NK-92 (cell line): ENCODE results near the gene PSMD5.

Source experiments
- DNase-seq: peaks from one replicate; lab custom pipeline; 2025; ENCODE audit not compliant: unreplicated experiment; lab: John Stamatoyannopoulos, UW

PSMD5 gene

DNA sequence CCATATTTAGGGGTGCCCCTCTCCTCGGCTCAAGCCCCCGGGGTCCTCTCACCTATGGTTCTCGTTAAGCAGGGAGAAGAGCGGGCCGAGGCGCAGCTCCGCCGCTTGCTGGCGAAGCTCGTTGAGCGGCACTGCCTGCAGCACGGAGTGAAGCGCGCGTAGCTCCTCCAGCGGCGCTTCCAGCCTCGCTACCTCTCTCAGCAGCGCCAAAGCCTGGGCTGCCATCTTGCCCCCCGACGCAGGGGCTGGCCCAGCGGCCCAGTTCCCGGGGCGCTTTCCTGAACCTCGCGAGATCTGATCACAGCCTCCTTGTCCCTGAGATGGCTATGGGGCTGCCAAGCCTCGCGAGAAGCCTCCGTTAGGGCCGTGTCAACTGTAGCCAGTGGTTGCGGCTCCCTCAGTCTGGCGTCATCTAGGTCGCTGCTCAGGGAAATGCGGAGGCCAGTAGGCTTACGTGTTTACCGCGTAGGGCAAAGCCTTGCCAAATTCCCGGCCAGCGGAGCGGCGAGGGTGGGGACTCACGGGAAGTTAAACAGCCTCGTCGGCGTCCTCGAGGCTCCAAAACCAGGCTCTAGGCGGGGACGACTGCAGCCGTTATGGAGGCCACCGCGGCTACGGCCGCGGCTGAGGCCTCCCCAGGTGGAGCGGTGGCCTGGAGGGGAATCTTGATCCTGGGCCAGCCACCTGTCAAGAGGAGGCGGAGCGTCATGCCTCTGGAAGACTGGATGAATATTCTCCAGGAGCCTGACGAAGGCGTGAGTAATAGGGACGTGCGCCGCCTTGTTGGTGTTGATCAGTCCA is at the start of gene PSMD5:
PSMD5 (minus strand) TSS at position 238 of the 801 bp plus-strand sequence; CDS start at position 225, 13 bp downstream.
- DNase-seq: peak; percentile 84

DNA sequence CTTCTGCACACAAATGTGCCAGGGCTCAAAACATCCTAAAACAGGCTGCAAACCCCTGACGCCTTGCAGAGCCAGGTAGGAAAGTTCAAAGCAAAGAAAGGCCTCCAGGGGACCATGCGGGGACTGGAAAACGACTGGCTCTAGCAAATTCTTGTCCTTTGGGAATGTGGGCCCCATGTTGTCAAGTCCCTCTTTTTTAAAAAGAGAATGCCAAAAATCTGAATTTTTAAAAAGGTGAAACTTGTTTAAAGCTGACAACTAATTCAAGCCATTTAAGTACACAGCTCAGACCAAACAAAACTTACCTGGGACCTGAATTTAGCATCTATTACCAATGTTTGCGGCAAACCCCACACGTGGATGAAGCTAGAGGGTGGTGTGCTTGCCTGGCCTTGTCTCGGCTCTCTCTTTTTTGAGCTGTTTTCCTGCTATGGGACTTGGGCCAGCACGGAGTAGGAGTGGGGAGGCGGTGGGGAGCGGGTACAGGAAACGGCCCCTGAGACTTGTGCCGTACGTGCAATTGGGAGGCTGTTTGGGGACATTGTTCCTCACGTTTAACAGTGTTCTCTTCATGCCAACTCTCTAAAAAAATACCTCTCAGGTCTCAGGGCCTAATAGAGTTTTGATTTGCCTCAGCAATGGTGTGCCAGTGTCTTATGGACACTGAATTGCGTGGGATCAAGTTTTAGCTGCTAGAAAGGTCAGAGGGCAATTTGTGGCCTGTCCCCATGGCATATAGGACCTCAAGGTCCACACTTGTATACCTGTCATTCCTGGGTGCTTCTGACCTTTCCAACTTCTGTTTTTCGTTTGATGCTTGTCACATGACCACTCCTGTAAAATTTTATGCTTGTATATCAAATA is 49.4 kb upstream of the PSMD5 start:
- no peak for DNase-seq

DNA sequence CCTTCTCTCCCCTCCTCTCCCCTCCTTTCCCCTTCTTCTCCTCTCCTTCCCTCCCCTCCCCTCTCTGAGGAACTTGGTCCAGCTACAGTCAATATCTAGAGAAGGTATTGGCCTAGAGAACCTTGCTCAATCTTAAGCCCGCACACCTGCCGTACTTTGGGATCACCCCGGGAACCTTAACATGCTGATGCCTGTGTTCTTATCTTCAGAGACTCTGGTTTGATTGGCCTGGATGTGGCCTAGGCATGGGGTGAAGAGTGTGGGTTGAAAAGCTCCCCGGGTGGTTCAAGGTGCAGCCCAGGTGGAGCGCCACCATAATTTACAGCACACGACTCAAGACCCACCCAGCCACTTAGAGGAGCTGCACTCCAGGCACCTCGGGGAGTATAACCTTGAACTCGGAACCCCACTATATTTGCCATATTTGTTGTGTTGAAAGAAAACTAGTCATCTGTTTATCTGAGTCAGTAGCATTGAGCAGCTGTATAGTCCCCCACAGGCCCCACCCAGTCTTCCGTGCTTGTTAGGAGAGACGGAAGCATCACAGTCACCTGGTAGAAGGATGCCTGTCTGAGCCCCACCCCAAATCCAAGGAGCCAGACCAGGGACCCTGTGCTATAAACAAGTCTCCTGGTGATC is 48.6 kb upstream of the PSMD5 start:
- no peak for DNase-seq

DNA sequence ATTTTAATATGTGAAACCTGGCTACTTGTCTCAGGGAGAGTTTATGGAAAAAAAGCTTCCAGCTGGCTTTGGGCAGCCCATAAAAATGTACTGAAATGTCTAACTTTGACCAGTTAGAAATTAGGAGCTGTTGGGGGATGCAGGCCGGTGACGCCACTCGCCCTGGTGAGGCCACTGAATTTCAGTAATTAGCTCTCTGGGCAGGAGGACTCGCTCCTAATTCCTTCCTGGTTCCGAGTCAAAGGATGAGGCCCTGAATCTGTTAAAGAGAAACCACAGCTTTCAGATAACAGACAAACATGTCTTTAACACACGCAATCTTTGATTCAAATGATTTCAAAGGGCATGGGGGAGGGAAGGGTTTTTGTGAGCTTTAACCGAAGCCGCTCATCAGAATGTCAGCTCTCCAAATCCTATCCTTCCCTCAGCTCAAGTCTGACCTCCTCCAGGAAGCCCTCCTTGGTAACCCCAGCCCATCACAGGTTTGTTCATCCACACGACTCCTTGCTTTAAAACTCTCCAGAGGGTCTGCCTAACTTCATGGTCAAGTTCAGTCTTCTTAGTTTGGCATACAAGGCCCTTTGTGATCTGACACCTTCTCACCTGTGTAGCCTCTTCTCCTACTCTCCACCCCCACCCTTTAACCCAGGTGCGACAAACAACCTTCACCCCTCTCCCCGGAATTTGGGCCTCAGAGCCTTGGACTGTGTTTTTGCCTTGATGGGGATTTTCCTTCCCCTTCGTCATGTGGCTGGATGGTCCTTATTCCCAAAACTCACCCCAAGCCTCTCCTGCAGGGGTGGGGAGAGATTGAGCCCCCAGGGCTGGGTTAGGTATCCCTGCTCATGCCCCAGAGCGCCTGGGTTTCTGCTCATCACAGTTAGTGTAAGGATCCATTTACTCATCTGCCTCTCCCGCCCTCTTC is 47.9 kb upstream of the PSMD5 start:
- DNase-seq: no peak

DNA sequence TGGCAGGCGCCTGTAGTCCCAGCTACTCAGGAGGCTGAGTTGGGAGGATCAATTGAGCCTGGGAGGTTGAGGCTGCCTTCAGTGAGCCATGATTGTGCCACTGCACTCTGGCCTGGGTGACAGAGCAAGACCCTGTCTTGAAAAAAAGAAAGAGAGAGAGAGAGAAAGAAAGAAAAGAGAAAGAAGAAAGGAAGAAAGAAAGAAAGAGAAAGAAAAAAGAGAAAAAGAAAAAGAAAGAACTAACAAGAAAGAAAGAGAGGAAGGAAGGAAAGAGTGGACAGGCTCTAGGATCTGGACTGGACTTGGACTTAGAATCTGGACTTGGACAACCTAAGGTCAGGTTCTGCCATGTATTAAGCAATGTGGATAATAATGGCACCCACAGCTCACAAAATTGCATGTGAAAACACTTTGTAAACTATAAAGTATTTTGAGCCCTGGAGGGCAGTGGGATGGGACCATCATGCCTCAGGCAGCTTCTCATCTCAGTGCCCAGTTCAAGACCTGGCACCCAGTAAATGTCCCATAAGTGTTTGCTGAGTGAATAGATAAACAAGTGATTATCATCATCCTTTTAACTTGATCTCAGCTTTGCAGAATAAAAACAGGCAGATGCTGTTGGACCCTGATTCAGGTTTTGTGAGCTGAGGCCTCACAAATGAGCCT is 47.0 kb upstream of the PSMD5 start:
- no peak for DNase-seq

DNA sequence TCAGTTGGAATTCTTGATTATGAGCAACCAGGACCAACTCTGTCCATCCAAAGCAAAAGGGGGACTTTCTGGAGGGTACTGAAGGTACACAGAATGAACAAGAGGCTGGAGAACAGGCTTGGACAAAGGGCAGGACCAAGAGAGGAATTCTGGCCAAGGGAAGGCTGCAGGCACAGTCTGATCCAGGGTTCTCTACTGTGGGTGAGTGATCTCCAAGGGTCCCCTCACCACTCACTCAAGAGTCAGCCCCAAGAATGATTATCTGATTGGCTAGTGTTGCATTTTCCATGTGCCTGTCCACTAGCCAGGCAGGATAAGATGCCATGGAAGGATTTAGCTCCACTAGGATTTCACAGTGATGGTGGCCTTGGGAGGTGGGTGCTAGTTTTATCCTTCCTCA is 45.9 kb upstream of the PSMD5 start:
- DNase-seq: no peak

DNA sequence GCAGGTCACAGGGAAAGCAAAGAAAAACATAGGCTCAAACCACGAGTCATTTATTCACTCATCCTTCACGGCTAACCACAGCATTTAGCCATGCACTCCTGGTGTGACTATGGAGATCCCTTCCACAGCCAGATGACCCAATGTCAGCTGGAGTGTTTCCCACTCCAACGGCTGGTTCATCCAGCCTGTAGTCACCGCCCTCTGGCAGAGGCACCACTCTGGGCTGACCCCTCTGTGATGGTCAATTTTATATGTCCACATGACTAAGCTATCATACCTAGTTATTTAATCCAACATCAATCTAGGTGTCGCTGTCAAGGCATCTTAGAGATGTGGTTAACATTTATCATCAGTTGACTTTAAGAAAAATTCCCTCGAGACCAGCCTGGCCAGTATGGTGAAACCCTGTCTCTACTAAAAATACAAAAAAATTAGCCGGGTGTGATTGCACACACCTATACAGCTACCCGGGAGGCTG is 43.8 kb upstream of the PSMD5 start:
- DNase-seq: no peak

DNA sequence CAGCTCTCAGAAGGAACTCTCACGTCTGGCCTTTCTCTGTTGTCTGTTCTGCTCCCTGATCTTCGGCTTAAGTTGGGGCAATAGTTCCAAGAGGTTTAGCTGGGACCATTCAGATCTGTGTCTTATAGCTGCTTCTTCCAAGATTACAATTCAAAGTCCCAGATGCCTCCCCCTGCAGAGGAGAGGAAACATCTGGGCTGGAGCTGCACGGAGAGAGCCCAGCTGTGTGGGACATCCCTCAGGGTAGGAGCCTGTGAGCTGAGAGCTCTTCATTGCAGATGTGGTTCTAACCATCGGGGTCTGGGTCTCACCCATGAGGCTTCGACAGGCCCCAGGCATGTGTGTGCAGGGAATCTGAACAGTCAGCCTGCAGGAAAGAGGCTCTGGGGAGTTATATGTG is 43.2 kb upstream of the PSMD5 start:
- no peak for DNase-seq

DNA sequence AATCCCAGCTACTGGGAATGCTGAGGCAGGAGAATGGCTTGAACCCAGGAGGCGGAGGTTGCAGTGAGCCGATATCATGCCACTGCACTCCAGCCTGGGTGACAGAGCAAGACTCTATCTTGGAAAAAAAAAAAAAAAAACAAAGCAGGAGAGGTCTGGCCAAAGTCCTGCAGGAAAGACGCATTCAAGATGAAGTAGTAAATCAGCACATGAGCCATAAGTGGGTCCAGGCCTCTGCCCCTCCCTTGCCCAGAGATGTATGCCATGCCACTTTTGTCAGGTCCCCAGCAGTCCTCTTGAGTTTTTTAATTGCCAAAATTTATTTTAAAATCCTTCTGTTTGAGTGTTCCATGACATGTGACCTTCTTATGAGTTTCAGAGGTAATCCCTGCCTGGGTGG is 42.7 kb upstream of the PSMD5 start:
- DNase-seq: no peak

DNA sequence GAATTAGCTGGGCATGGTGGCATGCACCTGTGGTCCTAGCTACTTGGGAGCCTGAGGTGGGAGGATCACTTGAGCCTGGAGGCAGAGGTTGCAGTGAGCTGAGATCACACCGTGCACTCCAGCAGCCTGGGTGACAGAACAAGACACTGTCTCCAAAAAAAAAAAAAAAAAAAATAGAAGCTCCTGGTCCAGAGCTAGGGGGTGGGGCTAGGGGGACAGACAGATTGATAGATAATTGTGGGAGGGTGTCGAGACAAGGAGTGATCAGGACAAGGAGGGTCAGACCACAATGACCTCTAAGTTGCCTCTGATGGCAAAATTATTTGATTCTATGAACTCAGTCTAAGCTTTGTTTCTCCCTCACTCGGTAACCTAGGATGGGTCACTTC is 40.9 kb upstream of the PSMD5 start:
- no peak for DNase-seq

DNA sequence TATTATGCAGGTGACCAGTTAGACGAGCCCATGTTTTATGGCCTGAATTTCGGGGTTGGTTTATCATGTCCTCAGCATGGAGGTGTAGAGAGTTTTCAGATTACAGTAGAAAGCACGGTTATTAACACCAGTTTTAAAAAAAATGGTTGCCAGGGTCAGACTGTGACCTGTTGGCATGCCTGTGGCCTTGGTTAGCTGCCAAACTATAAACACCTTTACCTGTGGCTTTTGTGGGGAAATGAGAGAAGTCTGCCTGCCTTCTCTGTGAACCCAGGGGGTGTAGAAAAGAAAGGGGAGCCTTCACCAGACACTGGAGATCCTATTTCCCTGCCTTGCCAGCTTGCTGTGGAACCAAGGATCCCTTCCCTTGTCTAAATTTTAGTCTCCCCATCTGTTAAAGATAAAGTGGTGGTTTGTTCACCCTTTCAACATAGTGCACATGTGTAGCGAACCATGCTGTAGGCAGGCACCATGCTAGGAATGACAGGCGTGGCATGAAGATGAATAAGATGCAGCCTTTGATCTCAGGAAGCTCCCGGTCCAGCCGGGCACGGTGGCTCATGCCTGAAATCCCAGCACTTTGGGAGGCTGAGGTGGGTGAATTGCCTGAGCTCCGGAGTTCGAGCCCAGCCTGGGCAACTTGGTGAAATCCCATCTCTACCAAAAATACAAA is 40.3 kb upstream of the PSMD5 start:
- no peak for DNase-seq

DNA sequence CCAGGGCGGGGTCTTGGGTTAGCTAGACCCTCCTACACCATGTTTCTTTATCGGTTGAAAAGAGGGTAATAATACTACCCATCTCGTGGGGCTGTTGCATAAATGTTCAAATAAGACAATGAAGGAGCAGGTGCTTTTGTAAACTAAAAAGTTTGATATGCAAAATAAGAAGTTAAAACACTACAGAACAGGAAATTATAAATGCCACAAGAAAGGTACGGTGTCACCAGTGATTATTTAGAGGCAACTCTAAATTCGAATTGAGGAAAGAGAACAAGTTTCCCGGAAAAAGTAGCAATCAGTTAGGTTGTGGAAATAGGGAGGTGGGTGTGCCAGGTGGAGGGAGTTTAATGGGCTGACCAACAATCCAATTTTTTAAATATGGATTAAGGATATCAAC is 36.7 kb upstream of the PSMD5 start:
- DNase-seq: no peak

DNA sequence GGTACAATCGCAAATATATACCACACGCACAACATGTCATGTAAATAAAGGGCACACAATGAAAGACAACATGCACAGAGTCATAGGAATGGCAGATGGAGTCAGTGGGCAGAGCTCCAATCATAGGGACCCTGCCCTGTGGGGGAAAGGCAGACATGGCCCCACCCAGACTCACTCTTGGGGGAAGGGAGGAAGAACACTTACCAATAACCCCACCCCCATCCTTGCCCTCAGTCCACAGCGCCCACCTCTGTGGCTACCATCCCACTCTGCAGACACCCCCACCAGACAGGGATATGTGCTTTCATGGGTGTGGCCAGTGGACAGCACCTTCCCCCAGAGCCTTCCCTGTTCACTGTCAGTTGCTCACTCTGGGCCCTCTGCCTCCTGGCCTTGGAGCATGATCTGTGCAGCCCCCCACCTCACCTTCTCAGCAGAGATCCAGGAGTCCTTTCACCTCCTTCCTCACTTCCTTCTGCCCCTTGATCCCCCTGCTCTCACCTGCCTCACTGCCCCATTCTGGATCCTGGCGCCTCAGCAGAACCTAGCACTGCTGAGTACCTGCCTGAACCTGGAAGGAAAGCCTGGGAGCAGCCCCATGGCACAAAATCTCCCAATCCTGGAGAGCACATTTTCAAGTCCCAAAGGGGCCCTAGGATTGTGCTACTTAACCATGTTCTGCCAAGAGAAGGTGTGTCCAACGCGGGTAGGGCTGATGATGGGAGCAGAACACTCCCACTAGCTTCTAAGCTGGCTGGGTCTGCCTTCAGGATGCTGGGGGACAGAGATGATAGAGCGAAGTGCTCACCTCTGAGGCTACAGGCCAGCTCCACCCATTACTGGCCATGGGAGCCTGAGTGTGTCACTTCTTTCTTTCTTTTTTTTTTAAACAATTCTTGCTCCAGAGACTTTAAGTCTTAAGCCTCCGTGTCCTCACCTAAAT is 35.7 kb upstream of the PSMD5 start:
- no peak for DNase-seq

DNA sequence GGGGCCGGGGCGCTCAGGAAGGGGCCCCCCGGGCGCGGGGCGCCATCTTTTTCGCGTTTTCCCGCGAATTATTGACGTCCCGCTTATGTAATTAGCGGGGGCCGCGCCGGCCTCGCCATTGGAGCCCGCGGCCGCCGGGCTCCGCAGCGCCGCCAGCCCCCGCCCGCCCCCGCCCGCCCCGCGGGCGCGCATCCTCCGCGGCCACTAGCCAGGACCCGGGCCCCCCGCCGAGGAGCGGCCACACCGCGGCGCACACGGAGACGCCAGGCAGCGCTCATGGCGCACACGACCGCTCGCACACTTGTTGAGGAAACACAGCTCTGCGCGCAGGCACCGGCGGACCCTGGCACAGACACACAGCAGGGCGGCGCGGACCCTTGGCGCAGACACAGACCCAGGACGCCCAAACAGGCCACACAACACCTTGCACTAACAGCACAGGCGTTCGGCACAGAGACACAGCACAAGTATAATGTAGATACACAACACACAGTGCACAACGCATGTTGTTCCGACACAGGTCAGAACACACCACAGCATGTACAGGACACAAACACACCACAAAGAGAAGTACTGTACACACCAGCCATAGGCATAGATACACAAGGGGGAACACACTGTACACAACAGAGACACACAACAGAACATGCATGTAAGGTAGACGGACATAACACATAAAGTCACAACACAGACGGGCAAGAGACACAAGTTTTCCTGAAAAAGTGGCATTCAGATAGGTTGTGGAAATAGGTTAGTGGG is 34.7 kb upstream of the PSMD5 start:
- no peak for DNase-seq

DNA sequence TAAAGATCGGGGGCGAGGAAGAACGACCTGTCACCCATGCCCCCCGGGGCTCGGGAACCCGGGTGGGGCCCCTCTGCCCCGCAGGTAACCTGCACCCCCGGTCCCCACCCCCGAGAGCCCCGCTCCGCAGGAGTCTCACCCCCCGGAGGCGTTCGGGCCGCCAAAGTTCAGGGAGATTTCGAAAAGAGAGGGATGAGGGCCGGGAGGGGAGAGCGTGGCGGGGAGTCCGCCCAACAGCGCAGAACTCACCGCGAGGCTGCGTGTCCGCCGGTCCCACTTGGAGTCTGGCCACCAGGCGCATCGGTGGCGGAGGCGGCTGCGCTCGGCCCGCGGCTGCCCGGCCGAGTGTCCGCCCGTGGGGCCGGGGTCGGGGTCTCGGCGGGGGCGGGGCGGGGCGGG is 34.1 kb upstream of the PSMD5 start, which contains the start of gene PHF19:
PHF19 (minus strand) TSS at position 347 of the 399 bp plus-strand sequence. CDS start 2,447 bp downstream, outside the sequence.
- DNase-seq: no peak

DNA sequence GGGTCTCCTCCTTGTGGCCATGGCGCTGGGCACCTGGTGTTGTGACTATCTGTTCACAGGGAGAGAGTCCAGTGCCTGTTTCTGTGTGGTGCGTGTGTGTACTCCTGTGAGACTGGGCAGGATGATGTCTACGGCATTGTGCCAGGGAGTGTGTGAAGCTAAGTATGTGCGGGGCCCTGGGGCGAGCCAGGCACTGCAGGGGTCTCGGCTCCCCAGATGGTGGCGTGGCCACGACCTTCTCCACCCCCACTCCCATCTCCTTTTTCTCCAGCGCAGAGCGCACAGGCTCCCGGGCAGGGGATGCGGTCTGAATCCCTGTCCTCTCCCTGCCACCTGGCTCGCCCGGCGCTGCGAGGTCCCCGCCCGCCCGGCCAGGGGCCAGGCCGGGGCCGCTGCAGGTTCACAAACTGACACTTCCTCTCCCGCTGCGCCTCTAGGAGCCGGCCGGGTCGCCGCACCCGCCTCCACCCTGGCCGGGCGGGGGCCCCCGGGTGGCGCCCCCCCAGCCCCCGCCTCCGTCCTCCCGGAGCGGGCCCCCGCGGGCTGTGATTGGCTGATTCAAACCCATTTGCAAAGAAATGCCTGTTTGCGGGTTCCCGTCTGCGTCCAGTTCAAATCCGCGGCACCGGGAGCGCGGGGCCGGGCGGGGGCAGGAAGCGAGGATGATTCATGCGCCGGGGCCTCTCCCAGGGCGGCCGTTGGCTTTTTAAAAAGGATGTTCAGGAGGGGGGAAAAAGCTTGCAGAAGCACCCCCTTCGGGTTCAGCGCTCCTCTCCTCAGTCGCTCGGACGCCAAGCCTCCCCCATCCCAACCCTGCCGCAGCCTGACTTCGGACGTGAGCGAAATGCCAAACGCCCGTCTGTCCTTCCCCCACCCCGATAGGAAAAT is 33.5 kb upstream of the PSMD5 start:
- DNase-seq: no peak

DNA sequence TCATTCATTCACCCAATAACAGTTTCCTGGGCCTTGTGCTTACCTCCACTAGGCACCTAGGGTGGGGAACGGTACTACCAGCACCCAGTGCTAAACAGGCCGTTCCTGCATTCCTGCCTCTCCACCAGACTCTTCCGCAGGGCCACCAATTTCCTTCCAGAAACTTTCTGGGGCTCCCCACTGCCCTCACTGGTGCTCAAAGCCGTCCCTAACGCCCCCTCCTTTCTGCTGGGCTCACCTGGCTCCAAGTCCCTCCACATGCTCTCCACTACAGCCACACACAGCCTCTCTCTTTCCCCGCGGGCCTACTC is 32.9 kb upstream of the PSMD5 start:
- no peak for DNase-seq
